IMR-90 (cell line): ENCODE data around the gene MEIOB. TPM values are rescaled to one million over a fixed set of nuclear protein-coding genes. Genes with fewer than 3 reads are reported as not detected.

Experiments used
- ATAC-seq: fragments of 200-7000 bp; cut with Tn5 transposase; 2 replicates; pipeline ENCODE4 v1.9.1; 2020; ENCODE audit warnings: low read depth, mild to moderate bottlenecking, moderate library complexity
- BruUV-seq: library from RNA; stranded (reverse); fragments of 400-500 nt; replicated peaks from 2 replicates; lab custom pipeline; 2021; lab: Mats Ljungman, UMichigan
- CTCF ChIA-PET: fragments of 300-600 bp; formaldehyde crosslinking; extraction: SDS; loops from one replicate; lab custom pipeline; 2021; ENCODE audit warnings: antibody characterized with exemption; lab: Yijun Ruan, JAX
- POLR2A ChIA-PET: fragments of 300-600 bp; sonication (Branson Sonifier 250); formaldehyde crosslinking; loops from one replicate; lab custom pipeline; 2022; ENCODE audit warnings: antibody characterized with exemption; ENCODE audit not compliant: unreplicated experiment; lab: Charles Lee
- DNase-seq: peaks from one replicate; pipeline ENCODE4 v3.0.0; 2013
- H2AFZ ChIP-seq: replicated peaks from 2 replicates; pipeline ENCODE3; 2013; ENCODE audit warnings: low read length, mild to moderate bottlenecking; ENCODE audit not compliant: poor library complexity
- H2AK5ac ChIP-seq: 2 replicates; pipeline ENCODE4 v1.6.1; 2013; ENCODE audit warnings: low read depth, low read length, inconsistent platforms
- H2AK9ac ChIP-seq: replicated peaks from 2 replicates; pipeline ENCODE3; 2013; ENCODE audit warnings: mild to moderate bottlenecking, low read depth, low read length, moderate library complexity; ENCODE audit not compliant: poor library complexity
- H2BK120ac ChIP-seq: 2 replicates; pipeline ENCODE4 v1.6.1; 2013; ENCODE audit warnings: low read depth, low read length, inconsistent platforms
- H2BK15ac ChIP-seq: 3 replicates; pipeline ENCODE4 v1.6.1; 2013; ENCODE audit warnings: low read depth, low read length, inconsistent platforms
- H2BK20ac ChIP-seq: 2 replicates; pipeline ENCODE4 v1.6.1; 2013; ENCODE audit warnings: low read depth, mild to moderate bottlenecking, inconsistent platforms, low read length, moderate library complexity
- H2BK5ac ChIP-seq: 2 replicates; pipeline ENCODE4 v1.6.1; 2013; ENCODE audit warnings: mild to moderate bottlenecking, low read depth, low read length, inconsistent platforms; ENCODE audit not compliant: poor library complexity, severe bottlenecking
- H3K14ac ChIP-seq: replicated peaks from 2 replicates; pipeline ENCODE4 v1.6.1; 2013; ENCODE audit warnings: low read depth, low read length, inconsistent platforms
- H3K18ac ChIP-seq: 2 replicates; pipeline ENCODE4 v1.6.1; 2013; ENCODE audit warnings: low read depth, low read length, control low read depth
- H3K23ac ChIP-seq: 2 replicates; pipeline ENCODE4 v1.6.1; 2013; ENCODE audit warnings: low read depth, low read length, inconsistent platforms
- H3K27ac ChIP-seq: 2 replicates; pipeline ENCODE4 v1.5.1; 2013; ENCODE audit warnings: mild to moderate bottlenecking, control low read depth, low read length; ENCODE audit not compliant: insufficient read depth
- H3K27me3 ChIP-seq: 2 replicates; pipeline ENCODE4 v1.6.1; 2013; ENCODE audit warnings: low read length; ENCODE audit not compliant: control insufficient read depth, insufficient read depth
- H3K36me3 ChIP-seq: 2 replicates; pipeline ENCODE4 v1.6.1; 2013; ENCODE audit warnings: low read length, mixed read lengths; ENCODE audit not compliant: control insufficient read depth, insufficient read depth
- H3K4ac ChIP-seq: 2 replicates; pipeline ENCODE4 v1.6.1; 2013; ENCODE audit warnings: low read depth, low read length, inconsistent platforms
- H3K4me1 ChIP-seq: 2 replicates; pipeline ENCODE4 v1.6.1; 2013; ENCODE audit warnings: low read length, mixed read lengths; ENCODE audit not compliant: control insufficient read depth, insufficient read depth
- H3K4me2 ChIP-seq: 2 replicates; pipeline ENCODE4 v1.6.1; 2013; ENCODE audit warnings: low read depth, mild to moderate bottlenecking, control low read depth, low read length, moderate library complexity
- H3K4me3 ChIP-seq: 2 replicates; pipeline ENCODE4 v1.5.1; 2013; ENCODE audit warnings: low read depth, mild to moderate bottlenecking, control low read depth, low read length, moderate library complexity; ENCODE audit not compliant: insufficient read depth
- H3K56ac ChIP-seq: 2 replicates; pipeline ENCODE4 v1.6.1; 2013; ENCODE audit warnings: low read length, inconsistent platforms; ENCODE audit not compliant: insufficient read depth; ENCODE audit errors: extremely low read depth
- H3K79me1 ChIP-seq, 2 experiments: 2 replicates each; pipeline ENCODE4 v1.6.1; 2013; ENCODE audit warnings: low read length in 2 of 2, inconsistent platforms in 1 of 2, low read depth in 1 of 2
- H3K9ac ChIP-seq: 2 replicates; pipeline ENCODE4 v1.6.1; 2013; ENCODE audit warnings: low read depth, low read length, control low read depth
- H3K9me1 ChIP-seq: 2 replicates; pipeline ENCODE4 v1.6.1; 2013; ENCODE audit warnings: low read length, inconsistent platforms; ENCODE audit not compliant: insufficient read depth
- H3K9me3 ChIP-seq: 2 replicates; pipeline ENCODE4 v1.6.1; 2013; ENCODE audit warnings: low read length; ENCODE audit not compliant: control insufficient read depth, insufficient read depth
- H4K20me1 ChIP-seq: 2 replicates; pipeline ENCODE4 v1.6.1; 2013; ENCODE audit warnings: low read length, inconsistent platforms; ENCODE audit not compliant: insufficient read depth
- H4K5ac ChIP-seq: 2 replicates; pipeline ENCODE4 v1.6.1; 2013; ENCODE audit warnings: mild to moderate bottlenecking, low read depth, low read length, control low read depth
- H4K8ac ChIP-seq, 2 experiments: 2 replicates each; pipeline ENCODE4 v1.6.1; 2013; ENCODE audit warnings: low read depth in 2 of 2, low read length in 2 of 2, control low read depth in 1 of 2, inconsistent platforms in 1 of 2
- H4K91ac ChIP-seq: 2 replicates; pipeline ENCODE4 v1.6.1; 2013; ENCODE audit warnings: low read depth, low read length, inconsistent platforms; ENCODE audit not compliant: insufficient read depth
- BHLHE40 ChIP-seq: fragments of 150-350 bp; IDR thresholded peaks from 2 replicates; pipeline ENCODE4 v1.6.1; 2016; ENCODE audit warnings: mild to moderate bottlenecking, low read depth, low read length
- CHD1 ChIP-seq: IDR thresholded peaks from 2 replicates; pipeline ENCODE4 v1.6.1; 2012; ENCODE audit warnings: low read depth, low read length, improper control_type of control experiment
- FOS ChIP-seq: fragments of 150-350 bp; IDR thresholded peaks from 2 replicates; pipeline ENCODE4 v1.6.1; 2016; ENCODE audit warnings: low read depth, low read length
- MXI1 ChIP-seq: IDR thresholded peaks from 2 replicates; pipeline ENCODE4 v1.6.1; 2012; ENCODE audit warnings: low read depth, mild to moderate bottlenecking, low read length, moderate library complexity, borderline replicate concordance
- RAD21 ChIP-seq: IDR thresholded peaks from 2 replicates; pipeline ENCODE4 v1.6.1; 2012; ENCODE audit warnings: low read length, improper control_type of control experiment
- WGBS, 2 experiments: methylation state at CpG; one replicate each; pipeline versions ENCODE4 v1.1.5 to v1.1.7; 2013; ENCODE audit warnings: missing lambda C conversion rate in 2 of 2; ENCODE audit not compliant: insufficient read length in 1 of 2; ENCODE audit errors: extremely low coverage in 2 of 2; 5-methylcytosine and 5-hydroxymethylcytosine counted together
- dilution Hi-C: fragments of 300-500 bp; cut with HindIII; formaldehyde crosslinking; loops from one replicate; pipeline ENCODE4 v1.14.3; 2018; ENCODE audit warnings: low sequenced_read_pairs; ENCODE audit not compliant: unreplicated experiment
- in situ Hi-C: fragments of 300-500 bp; cut with MboI; formaldehyde crosslinking; loops from 3 replicates; pipeline ENCODE4 v1.14.3; 2019; ENCODE audit warnings: low sequenced_read_pairs, inconsistent platforms, mixed read lengths
- intact Hi-C: fragments of 100-400 bp; cut with micrococcal nuclease; formaldehyde crosslinking; loops from 2 replicates; pipeline ENCODE4 v1.10.0; 2022
- polyA plus RNA-seq, 3 experiments: library from polyadenylated mRNA; depleted of rRNA; stranded (reverse); fragments of >200 nt; gene quantifications; 2 replicates each; pipeline ENCODE4 v1.2.3, GENCODE V29; 2012; ENCODE audit warnings: low replicate concordance in 1 of 3
- total RNA-seq: library from RNA; depleted of rRNA; stranded (reverse); fragments of >200 nt; gene quantifications from 2 replicates; pipeline ENCODE4 v1.2.3, GENCODE V29; 2012
- TF ChIP-seq, protein P1 (sequence below): conservative IDR thresholded peaks from 2 replicates; pipeline ENCODE4 v1.5.1; 2012; ENCODE audit warnings: mild to moderate bottlenecking, low read depth, low read length, improper control_type of control experiment

The MEIOB gene
- total and polyA plus RNA-seq, 2 of the 4 experiments (the other 2 are of a cell fraction): 0.14 TPM; not detected in 1

- Histone ChIP-seq H3K9me3 (no peaks in the 10 kb centered on the region), H3K36me3 (no peaks in the 10 kb centered on the region), H3K27me3 (peaks cover 56% of the 10 kb centered on the region), H3K79me1 (no peaks in the 10 kb centered on the region), H3K4me2 (no peak overlapping the region), H3K9me1 (no peaks in the 10 kb centered on the region), H3K4ac (no peak overlapping the region), H2BK15ac (no peak overlapping the region), H4K5ac (no peak overlapping the region), H2AFZ (peak overlapping the region; percentile 63), H2BK20ac (no peak overlapping the region), H4K20me1 (no peaks in the 10 kb centered on the region), H3K4me3 (no peak overlapping the region), H3K9ac (no peak overlapping the region), H2AK5ac (no peak overlapping the region), H3K56ac (no peak overlapping the region), H4K8ac (no peak overlapping the region), H3K18ac (no peak overlapping the region), H3K4me1 (no peaks in the 10 kb centered on the region), H2BK120ac (no peak overlapping the region), H3K27ac (no peak overlapping the region), H2BK5ac (no peak overlapping the region), H3K23ac (no peak overlapping the region), H3K14ac (no peak overlapping the region), H2AK9ac (no peak overlapping the region), H4K91ac (no peak overlapping the region)
- dilution Hi-C loops (no loop called here), intact Hi-C loops (no loop called here), in situ Hi-C loops (no loop called here)
- 76% methylated on average over 6 of the region's 20 CpGs; no CpG with 5 or more reads in 1 of the 2 experiments for WGBS, 2 experiments
- no TSS peak for BruUV-seq
- ATAC-seq: no peak
- ChIA-PET POLR2A (no interaction called here), CTCF (interaction anchor here (0.6 kb wide), 2 partner anchors 24 to 115 kb away, joined by 3 to 4 read pairs; no protein-coding TSS in a partner anchor)
- DNase-seq: no peak
- TF ChIP-seq MXI1 (no peak), RAD21 (no peak), BHLHE40 (no peak), FOS (no peak), CHD1 (no peak)
- TF ChIP-seq, protein P1, sequence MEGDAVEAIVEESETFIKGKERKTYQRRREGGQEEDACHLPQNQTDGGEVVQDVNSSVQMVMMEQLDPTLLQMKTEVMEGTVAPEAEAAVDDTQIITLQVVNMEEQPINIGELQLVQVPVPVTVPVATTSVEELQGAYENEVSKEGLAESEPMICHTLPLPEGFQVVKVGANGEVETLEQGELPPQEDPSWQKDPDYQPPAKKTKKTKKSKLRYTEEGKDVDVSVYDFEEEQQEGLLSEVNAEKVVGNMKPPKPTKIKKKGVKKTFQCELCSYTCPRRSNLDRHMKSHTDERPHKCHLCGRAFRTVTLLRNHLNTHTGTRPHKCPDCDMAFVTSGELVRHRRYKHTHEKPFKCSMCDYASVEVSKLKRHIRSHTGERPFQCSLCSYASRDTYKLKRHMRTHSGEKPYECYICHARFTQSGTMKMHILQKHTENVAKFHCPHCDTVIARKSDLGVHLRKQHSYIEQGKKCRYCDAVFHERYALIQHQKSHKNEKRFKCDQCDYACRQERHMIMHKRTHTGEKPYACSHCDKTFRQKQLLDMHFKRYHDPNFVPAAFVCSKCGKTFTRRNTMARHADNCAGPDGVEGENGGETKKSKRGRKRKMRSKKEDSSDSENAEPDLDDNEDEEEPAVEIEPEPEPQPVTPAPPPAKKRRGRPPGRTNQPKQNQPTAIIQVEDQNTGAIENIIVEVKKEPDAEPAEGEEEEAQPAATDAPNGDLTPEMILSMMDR: no peak
Observed at GRCh38 chr16:1902547-1903219, 30.7 kb upstream of the MEIOB start.
